Measurements from ENCODE around the gene KRT6A. TPM values are rescaled to one million over a fixed set of nuclear protein-coding genes. Genes with fewer than 3 reads are reported as not detected.
A peak's percentile ranks its signal among the peaks of the same experiment; 100 is the strongest.
"Not testable (repeated sequence)": the region's sequence is repeated elsewhere in the genome, so short reads cannot be mapped to it uniquely, and the experiment has no call there.

Gene KRT6A
- total RNA-seq, 4 donors from 2014 or later: 1.7 to 2.3 TPM; not detected in 2

DNA sequence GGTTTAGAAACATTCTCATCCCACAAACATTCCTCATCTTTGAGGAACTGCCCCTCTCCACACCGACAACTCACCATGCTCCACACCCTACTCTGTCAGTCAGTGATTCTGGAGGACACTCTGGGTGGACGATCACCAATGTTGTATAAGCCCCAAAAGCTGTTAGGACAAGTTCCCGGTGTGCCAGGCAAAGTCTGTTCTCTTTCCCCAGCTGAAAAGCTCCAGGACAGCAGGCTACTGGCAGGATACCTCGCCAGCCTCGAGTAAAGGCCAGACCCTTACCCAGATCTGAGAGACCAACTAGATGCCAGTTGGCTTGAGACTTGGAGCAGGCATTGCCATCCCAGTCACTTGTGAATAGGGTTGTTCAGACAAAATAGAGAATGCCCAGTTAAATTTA, 15.2 kb upstream of the KRT6A start:
- H3K27me3 ChIP-seq: no peaks in the 10 kb centered on the region
- no peak for DNase-seq
- TF ChIP-seq, protein P1, sequence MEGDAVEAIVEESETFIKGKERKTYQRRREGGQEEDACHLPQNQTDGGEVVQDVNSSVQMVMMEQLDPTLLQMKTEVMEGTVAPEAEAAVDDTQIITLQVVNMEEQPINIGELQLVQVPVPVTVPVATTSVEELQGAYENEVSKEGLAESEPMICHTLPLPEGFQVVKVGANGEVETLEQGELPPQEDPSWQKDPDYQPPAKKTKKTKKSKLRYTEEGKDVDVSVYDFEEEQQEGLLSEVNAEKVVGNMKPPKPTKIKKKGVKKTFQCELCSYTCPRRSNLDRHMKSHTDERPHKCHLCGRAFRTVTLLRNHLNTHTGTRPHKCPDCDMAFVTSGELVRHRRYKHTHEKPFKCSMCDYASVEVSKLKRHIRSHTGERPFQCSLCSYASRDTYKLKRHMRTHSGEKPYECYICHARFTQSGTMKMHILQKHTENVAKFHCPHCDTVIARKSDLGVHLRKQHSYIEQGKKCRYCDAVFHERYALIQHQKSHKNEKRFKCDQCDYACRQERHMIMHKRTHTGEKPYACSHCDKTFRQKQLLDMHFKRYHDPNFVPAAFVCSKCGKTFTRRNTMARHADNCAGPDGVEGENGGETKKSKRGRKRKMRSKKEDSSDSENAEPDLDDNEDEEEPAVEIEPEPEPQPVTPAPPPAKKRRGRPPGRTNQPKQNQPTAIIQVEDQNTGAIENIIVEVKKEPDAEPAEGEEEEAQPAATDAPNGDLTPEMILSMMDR (IDR thresholded peaks at IDR 0.05): no peak
- no peak for TF ChIP-seq POLR2A (IDR thresholded peaks at IDR 0.05)
- no peaks in the 10 kb centered on the region for H3K36me3 ChIP-seq
- no peaks in the 10 kb centered on the region for H3K9me3 ChIP-seq
- no peaks in the 10 kb centered on the region for H3K4me1 ChIP-seq
- no peak overlapping the region for H3K4me3 ChIP-seq
- no peak overlapping the region for H3K27ac ChIP-seq

DNA sequence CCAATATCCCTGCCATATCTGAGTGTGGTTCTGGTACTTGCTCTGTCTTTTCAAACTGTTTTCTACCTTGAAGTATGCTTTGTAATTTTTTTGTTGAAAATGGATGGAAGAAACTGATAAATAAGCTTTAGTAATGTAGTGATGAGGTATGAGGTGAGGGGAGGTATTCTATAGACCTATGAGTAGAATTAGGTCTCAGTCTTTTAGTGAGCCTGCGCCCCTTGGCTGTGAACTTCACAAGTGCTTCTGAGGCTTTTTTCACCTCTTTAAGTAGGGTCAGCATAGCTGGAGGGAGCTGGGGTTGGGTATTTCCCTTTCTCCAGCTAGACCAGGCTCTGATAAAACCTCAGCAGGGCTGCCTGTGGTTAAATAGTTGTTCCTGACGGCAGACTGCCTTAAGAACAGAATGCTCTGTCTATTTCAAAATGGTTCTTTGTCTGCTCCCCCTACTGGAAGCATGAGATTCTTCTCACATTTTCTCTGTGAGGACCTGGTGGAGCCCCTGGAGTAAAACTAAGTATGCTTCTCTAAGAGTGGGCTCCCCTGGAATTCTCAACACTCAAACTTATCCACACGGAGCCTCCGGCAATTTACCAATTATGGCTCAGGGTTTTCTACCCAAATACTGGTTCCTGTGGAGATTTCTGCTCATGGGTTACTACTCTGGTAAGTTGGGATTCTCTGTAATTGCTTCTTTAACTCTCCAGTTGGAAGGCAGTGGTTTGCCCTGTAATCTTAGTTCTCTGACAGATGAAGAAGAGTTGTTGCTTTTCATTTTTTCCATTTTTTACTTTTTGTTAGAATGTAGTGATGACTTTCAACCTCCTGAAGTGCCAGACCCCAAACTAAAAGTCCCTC, 14.0 kb upstream of the KRT6A start:
- Histone ChIP-seq H3K27ac (no peak overlapping the region), H3K36me3 (no peaks in the 10 kb centered on the region), H3K4me1 (no peaks in the 10 kb centered on the region), H3K9me3 (no peaks in the 10 kb centered on the region), H3K27me3 (no peaks in the 10 kb centered on the region), H3K4me3 (no peak overlapping the region)
- TF ChIP-seq POLR2A (IDR thresholded peaks at IDR 0.05): no peak
- TF ChIP-seq, protein P1 (IDR thresholded peaks at IDR 0.05): peak in 4 of 6 experiments; percentile 24 to 60 (median 50)
- DNase-seq: peak in 1 of 3 donors; percentile 41

DNA sequence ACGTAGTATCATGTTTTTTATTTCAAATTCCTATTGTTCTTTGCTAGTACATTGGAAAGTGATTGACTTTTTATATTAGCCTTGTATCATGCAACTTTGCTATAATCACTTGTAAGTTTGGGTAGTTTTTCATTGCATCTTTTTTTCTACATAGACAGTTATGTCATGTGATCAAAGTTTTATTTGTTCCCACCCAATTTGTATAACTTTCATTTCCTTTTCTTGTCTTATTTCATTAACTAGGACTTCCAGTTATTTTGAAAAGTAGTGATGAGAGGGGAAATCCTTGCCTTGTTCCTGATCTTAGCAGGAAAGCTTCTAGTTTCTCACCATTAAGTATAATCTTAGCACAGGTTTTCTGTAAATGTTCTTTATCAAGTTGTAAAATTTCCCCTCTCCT, 9.8 kb upstream of the KRT6A start:
- no peak for TF ChIP-seq POLR2A (IDR thresholded peaks at IDR 0.05)
- TF ChIP-seq, protein P1 (IDR thresholded peaks at IDR 0.05): no peak
- H3K36me3 ChIP-seq: no peaks in the 10 kb centered on the region

DNA sequence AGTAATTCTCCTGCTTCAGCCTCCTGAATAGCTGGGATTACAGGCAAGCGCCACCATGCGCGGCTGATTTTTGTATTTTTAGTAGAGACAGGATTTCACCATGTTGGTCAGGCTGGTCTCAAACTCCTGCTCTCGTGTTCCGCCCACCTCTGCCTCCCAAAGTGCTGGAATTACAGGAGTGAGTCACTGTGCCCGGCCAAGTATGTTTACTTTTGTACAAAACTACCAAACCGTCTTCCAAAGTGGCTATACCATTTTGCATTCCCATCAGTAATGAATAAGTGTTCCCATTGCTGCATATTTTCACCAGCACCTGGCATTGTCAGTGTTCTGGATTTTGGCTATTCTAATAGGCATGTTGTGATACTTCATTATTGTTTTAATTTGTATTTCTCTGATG, 8.4 kb upstream of the KRT6A start:
- H3K27ac ChIP-seq: no peak overlapping the region
- no peak for TF ChIP-seq POLR2A (IDR thresholded peaks at IDR 0.05)
- TF ChIP-seq, protein P1 (IDR thresholded peaks at IDR 0.05): no peak
- H3K9me3 ChIP-seq: no peaks in the 10 kb centered on the region
- H3K4me3 ChIP-seq: no peak overlapping the region
- H3K4me1 ChIP-seq: no peaks in the 10 kb centered on the region
- no peaks in the 10 kb centered on the region for H3K27me3 ChIP-seq
- H3K36me3 ChIP-seq: no peaks in the 10 kb centered on the region
- DNase-seq: no peak

More for the DNA sequence above, 9.8 kb upstream of the KRT6A start:
- DNase-seq: no peak
- Histone ChIP-seq H3K27ac (no peak overlapping the region), H3K4me3 (no peak overlapping the region), H3K9me3 (no peaks in the 10 kb centered on the region), H3K27me3 (no peaks in the 10 kb centered on the region), H3K4me1 (no peaks in the 10 kb centered on the region)

DNA sequence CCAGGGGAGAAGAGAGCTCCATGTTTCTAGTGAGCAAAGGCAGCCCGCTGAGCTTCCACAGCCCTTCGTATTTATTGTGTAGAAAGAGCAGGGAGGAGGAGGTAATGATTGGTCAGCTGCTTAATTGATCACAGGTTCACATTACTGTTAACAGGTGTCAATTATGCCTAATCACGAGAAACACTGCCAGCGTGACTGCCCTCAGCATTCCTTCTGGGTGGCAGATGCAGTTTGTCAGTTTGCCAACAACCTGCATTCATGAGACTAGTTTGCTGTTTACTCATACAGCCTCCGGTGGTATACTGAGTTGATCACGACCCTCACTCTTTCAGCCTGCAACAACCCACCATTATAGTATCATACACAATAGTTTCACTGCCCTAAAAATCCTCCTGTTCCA, 7.5 kb upstream of the KRT6A start:
- not testable (repeated sequence) for H3K4me1 ChIP-seq, H3K27ac ChIP-seq, H3K9me3 ChIP-seq, H3K36me3 ChIP-seq, DNase-seq, H3K4me3 ChIP-seq, H3K27me3 ChIP-seq

DNA sequence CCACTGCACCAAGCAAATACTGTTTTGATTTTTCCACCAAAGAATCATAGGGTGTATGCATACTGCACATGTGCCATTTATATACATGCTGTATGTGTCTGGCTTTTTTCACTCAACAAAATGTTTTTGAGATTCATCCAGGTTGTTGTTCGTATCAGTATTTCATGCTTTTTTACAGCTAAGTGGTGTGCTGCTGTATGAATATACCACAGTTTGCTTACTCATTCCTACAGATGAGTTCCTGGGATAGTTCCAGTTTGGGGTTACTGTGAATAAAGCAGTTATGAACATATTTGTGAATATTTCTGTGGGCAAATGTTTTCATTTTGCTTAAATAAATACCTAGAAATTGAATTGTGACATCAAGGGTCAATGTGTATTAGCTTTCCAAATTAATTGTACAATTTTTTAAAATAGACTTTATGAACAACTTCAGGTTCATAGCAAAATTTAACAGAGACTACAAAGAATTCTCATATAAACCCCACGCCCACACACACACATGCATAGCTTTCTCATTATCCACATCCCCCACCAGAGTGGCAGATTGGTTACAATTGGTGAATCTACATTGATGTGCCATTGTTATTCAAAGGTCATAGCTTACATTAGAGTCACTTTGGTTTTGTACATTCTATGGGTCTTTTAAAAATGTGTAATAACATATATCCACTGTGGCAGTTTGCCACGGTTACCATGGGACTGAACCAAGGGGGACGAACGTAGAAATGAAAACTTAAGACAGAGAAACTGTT, 6.9 kb upstream of the KRT6A start:
- H3K27ac ChIP-seq: no peak overlapping the region
- no peaks in the 10 kb centered on the region for H3K9me3 ChIP-seq
- no peak overlapping the region for H3K4me3 ChIP-seq
- no peaks in the 10 kb centered on the region for H3K27me3 ChIP-seq
- H3K36me3 ChIP-seq: no peaks in the 10 kb centered on the region
- TF ChIP-seq, protein P1 (IDR thresholded peaks at IDR 0.05): no peak
- no peak for TF ChIP-seq POLR2A (IDR thresholded peaks at IDR 0.05)
- DNase-seq: no peak
- peaks cover 0 to 4% (median 0%) of the 10 kb centered on the region in 4 donors for H3K4me1 ChIP-seq

All from Peyer's patch (tissue), 4 donors.